ENCODE measurements around the gene LYSMD2.

Gene LYSMD2

GRCh38 chr15:51688863-51689262, 48.6 kb downstream of the LYSMD2 start:
- DNase-seq (ENCODE audit: low read depth): no peak
- peak; percentile 26 for TF ChIP-seq CTCF (IDR thresholded peaks at IDR 0.05; ENCODE audit: insufficient read depth, low read depth, low read length, missing control alignments)
- H3K4me3 ChIP-seq (ENCODE audit: low read length): no peak overlapping the region

GRCh38 chr15:51687565-51687964, 49.9 kb downstream of the LYSMD2 start:
- no peak for TF ChIP-seq CTCF (IDR thresholded peaks at IDR 0.05; ENCODE audit: insufficient read depth, low read depth, low read length, missing control alignments)
- DNase-seq (ENCODE audit: low read depth): peak; percentile 17

GRCh38 chr15:51681303-51681963, 56.0 kb downstream of the LYSMD2 start, which contains the start of gene SCG3:
Gene SCG3, plus strand, starts transcription at chr15:51681503. Its CDS starts 253 bp downstream, at chr15:51681756.
- H3K4me3 ChIP-seq (ENCODE audit: low read length): peak within 1 kb of the TSS; percentile 12
- peak; percentile 88 for DNase-seq (ENCODE audit: low read depth)
- no peak for TF ChIP-seq CTCF (IDR thresholded peaks at IDR 0.05; ENCODE audit: insufficient read depth, low read depth, low read length, missing control alignments)

More at GRCh38 chr15:51687565-51687964, 49.9 kb downstream of the LYSMD2 start:
- no peak overlapping the region for H3K4me3 ChIP-seq (ENCODE audit: low read length)

GRCh38 chr15:51680321-51680720, 57.1 kb downstream of the LYSMD2 start:
- no peak for TF ChIP-seq CTCF (IDR thresholded peaks at IDR 0.05; ENCODE audit: insufficient read depth, low read depth, low read length, missing control alignments)
- no peak for DNase-seq (ENCODE audit: low read depth)
- no peak overlapping the region for H3K4me3 ChIP-seq (ENCODE audit: low read length)

- no peak overlapping the region for H3K4me3 ChIP-seq (ENCODE audit: low read length)
- no peak for TF ChIP-seq CTCF (IDR thresholded peaks at IDR 0.05; ENCODE audit: insufficient read depth, low read depth, low read length, missing control alignments)
- peak; percentile 72 for DNase-seq (ENCODE audit: low read depth)
Observed at GRCh38 chr15:51678096-51678495, 59.4 kb downstream of the LYSMD2 start.

- TF ChIP-seq CTCF (IDR thresholded peaks at IDR 0.05; ENCODE audit: insufficient read depth, low read depth, low read length, missing control alignments): no peak
- no peak overlapping the region for H3K4me3 ChIP-seq (ENCODE audit: low read length)
- no peak for DNase-seq (ENCODE audit: low read depth)
Observed at GRCh38 chr15:51677452-51677851, 60.0 kb downstream of the LYSMD2 start.

- TF ChIP-seq CTCF (IDR thresholded peaks at IDR 0.05; ENCODE audit: insufficient read depth, low read depth, low read length, missing control alignments): no peak
- no peak overlapping the region for H3K4me3 ChIP-seq (ENCODE audit: low read length)
- peak; percentile 30 for DNase-seq (ENCODE audit: low read depth)
Observed at GRCh38 chr15:51677021-51677420, 60.4 kb downstream of the LYSMD2 start.
